ENCODE results near the gene GTF3C1.

The GTF3C1 gene

DNA sequence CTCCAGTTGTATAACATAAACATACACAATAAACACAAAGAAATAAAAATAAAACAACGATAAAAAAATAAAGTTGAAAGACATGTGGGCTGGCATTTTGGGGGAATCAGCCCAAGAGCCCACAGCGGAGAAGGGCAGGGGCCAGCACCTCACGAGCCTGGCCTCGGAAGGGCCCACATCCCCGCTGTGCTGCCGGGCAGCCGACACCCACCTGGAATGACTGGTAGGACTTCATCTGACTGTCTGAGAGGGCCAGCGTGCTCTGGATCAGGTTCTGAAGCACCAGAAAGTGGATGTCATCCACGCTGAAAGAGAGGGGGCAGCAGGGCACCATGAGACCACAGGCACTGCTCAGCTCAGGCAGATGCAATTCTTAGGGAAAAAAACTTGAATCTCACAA lies 73.5 kb downstream of the GTF3C1 start:
- TF ChIP-seq, protein P1, sequence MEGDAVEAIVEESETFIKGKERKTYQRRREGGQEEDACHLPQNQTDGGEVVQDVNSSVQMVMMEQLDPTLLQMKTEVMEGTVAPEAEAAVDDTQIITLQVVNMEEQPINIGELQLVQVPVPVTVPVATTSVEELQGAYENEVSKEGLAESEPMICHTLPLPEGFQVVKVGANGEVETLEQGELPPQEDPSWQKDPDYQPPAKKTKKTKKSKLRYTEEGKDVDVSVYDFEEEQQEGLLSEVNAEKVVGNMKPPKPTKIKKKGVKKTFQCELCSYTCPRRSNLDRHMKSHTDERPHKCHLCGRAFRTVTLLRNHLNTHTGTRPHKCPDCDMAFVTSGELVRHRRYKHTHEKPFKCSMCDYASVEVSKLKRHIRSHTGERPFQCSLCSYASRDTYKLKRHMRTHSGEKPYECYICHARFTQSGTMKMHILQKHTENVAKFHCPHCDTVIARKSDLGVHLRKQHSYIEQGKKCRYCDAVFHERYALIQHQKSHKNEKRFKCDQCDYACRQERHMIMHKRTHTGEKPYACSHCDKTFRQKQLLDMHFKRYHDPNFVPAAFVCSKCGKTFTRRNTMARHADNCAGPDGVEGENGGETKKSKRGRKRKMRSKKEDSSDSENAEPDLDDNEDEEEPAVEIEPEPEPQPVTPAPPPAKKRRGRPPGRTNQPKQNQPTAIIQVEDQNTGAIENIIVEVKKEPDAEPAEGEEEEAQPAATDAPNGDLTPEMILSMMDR (IDR thresholded peaks at IDR 0.05; ENCODE audit: low read depth, low read length, missing control alignments) = no peak
- DNase-seq (ENCODE audit: extremely low read depth, low read depth) = no peak
- no peak overlapping the region for H3K4me3 ChIP-seq (replicated peaks; ENCODE audit: low read depth, low read length)

DNA sequence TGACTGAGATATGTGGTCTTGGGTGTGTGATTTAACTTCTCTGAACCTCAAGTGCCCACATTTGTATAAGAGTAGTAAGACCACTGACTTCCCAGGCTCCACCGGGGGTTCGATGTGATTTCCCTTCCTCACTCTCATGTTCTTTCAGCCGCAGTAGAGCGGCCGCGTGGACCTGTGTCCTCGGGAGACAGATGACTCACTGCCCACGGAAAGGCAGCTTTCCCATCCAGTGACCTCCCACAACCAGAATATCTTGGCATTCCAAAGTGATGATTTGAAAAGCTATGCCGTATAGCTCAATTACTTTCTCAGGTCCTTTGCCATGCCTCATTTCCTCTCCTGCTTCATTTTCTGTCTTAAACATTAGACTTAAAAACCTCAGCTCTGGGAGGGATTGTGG lies 74.2 kb downstream of the GTF3C1 start:
- TF ChIP-seq, protein P1 (IDR thresholded peaks at IDR 0.05; ENCODE audit: low read depth, low read length, missing control alignments) = no peak
- peak; percentile 44 for DNase-seq (ENCODE audit: extremely low read depth, low read depth)
- H3K4me3 ChIP-seq (replicated peaks; ENCODE audit: low read depth, low read length) = no peak overlapping the region

GRCh38 chr16:27474921-27475320 lies 74.8 kb downstream of the GTF3C1 start:
- TF ChIP-seq, protein P1 (IDR thresholded peaks at IDR 0.05; ENCODE audit: low read depth, low read length, missing control alignments) = no peak
- no peak for DNase-seq (ENCODE audit: extremely low read depth, low read depth)
- H3K4me3 ChIP-seq (replicated peaks; ENCODE audit: low read depth, low read length) = no peak overlapping the region

GRCh38 chr16:27474041-27474440 lies 75.7 kb downstream of the GTF3C1 start:
- no peak for DNase-seq (ENCODE audit: extremely low read depth, low read depth)
- TF ChIP-seq, protein P1 (IDR thresholded peaks at IDR 0.05; ENCODE audit: low read depth, low read length, missing control alignments) = no peak
- H3K4me3 ChIP-seq (replicated peaks; ENCODE audit: low read depth, low read length) = no peak overlapping the region

- H3K4me3 ChIP-seq (replicated peaks; ENCODE audit: low read depth, low read length) = no peak overlapping the region
- DNase-seq (ENCODE audit: extremely low read depth, low read depth) = no peak
- TF ChIP-seq, protein P1 (IDR thresholded peaks at IDR 0.05; ENCODE audit: low read depth, low read length, missing control alignments) = no peak
Observed at GRCh38 chr16:27473101-27473900, 76.4 kb downstream of the GTF3C1 start.

DNA sequence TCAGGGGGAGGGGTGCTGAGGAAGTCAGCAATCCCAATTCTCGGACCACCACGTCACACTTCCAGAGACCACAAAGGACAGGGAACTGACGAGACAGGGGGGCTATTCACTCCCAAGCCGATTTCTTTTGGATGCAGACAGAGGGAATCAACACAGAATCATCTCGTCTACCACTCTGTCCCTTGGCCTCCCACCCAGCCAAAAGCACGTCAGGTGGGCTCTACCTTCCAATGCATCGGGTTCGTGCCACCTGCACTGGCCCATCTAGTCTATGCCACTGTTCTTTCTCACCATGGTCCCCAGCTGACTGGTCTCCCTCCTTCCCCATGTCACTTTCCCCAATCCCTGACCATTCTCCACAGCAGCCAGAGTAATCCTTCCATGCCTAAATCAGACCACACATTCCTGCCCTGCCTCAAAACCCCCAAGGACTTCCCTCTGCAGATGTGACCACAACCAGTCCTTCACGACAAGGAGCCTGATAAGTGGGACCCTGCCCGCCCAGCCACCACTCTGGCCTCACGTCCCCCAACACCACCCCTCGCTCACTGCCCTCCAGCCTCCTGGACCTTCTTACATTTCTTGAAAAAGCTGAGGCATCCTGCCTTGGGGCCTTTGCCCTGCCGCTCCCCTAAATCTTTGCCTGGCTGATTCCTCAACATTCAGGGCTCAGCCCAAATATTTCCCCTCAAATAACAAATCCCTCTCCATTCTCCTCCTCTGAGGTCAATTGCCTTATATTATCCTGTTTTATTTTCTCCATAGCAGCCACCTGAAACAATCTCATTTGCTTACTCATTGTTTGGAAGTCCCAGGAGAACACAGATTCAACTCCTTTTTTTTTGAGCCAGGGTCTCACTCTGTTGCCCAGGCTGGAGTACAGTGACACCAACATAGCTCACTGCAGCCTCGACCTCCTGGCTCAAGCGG lies 77.4 kb downstream of the GTF3C1 start:
- DNase-seq (ENCODE audit: extremely low read depth, low read depth) = no peak
- H3K4me3 ChIP-seq (replicated peaks; ENCODE audit: low read depth, low read length) = no peak overlapping the region
- TF ChIP-seq, protein P1 (IDR thresholded peaks at IDR 0.05; ENCODE audit: low read depth, low read length, missing control alignments) = no peak

Data from HFF-Myc (cell line).